ENCODE results near the gene AK8.

GRCh38 chr9:132898051-132898450, 20.0 kb upstream of the AK8 start:
- TF ChIP-seq RXRA (IDR thresholded peaks at IDR 0.05): no peak
- no peak for TF ChIP-seq CTCF (IDR thresholded peaks at IDR 0.05; ENCODE audit: low read depth, low read length, missing input control)
- TF ChIP-seq REST (IDR thresholded peaks at IDR 0.05): no peak
- no peak for TF ChIP-seq TAF1 (conservative IDR thresholded peaks at IDR 0.05)
- TF ChIP-seq GABPA (IDR thresholded peaks at IDR 0.05 in 1 of 2, conservative IDR thresholded peaks at IDR 0.05 in 1 of 2): no peak
- no peak for TF ChIP-seq SP1 (IDR thresholded peaks at IDR 0.05)
- no peak for TF ChIP-seq RAD21 (IDR thresholded peaks at IDR 0.05)
- TF ChIP-seq JUND (IDR thresholded peaks at IDR 0.05): no peak
- no peak for TF ChIP-seq FOXA1 (IDR thresholded peaks at IDR 0.05)
- TF ChIP-seq MAX (IDR thresholded peaks at IDR 0.05): no peak
- TF ChIP-seq HNF4G (IDR thresholded peaks at IDR 0.05): no peak
- TF ChIP-seq YY1 (IDR thresholded peaks at IDR 0.05): no peak
